ENCODE measurements around the gene FARP2.
"Not testable (repeated sequence)": the region's sequence is repeated elsewhere in the genome, so short reads cannot be mapped to it uniquely, and the experiment has no call there.

FARP2 gene

GRCh38 chr2:241491549-241492173, 135.6 kb downstream of the FARP2 start:
- no peak for DNase-seq

- no peak for DNase-seq
These were observed 136.1 kb downstream of the FARP2 start for GRCh38 chr2:241492174-241492565.

GRCh38 chr2:241493092-241493491, 137.0 kb downstream of the FARP2 start:
- no peak for DNase-seq

DNA sequence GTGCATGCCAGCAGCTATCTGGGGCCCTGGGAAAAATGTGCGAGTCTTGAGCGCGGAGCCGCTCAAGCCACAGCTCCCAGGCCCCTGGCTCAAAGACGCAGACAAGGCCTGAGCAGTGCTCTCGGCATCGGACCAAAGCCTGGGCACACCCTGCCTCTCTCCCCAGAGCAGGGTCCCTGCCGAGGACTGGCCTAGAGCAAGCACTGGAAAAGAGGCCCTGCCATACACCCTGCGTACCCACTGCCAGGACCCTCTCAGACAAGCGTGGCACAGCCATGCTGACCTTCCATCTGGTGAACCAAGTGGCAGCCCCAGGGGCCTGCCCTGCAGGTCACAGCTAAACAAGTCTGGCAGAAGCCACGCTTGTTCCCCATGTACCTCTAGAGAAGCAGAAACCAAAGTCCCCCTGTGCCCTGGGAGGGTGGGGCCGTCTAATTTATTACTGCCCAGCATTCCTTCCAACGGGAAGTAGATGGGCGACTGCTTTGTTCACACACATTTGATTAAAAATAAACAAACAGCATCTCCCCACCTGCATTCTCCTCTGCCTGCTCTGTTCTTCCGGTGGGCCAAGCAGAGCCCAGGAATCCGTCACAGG, 138.3 kb downstream of the FARP2 start:
- DNase-seq, result no peak

DNA sequence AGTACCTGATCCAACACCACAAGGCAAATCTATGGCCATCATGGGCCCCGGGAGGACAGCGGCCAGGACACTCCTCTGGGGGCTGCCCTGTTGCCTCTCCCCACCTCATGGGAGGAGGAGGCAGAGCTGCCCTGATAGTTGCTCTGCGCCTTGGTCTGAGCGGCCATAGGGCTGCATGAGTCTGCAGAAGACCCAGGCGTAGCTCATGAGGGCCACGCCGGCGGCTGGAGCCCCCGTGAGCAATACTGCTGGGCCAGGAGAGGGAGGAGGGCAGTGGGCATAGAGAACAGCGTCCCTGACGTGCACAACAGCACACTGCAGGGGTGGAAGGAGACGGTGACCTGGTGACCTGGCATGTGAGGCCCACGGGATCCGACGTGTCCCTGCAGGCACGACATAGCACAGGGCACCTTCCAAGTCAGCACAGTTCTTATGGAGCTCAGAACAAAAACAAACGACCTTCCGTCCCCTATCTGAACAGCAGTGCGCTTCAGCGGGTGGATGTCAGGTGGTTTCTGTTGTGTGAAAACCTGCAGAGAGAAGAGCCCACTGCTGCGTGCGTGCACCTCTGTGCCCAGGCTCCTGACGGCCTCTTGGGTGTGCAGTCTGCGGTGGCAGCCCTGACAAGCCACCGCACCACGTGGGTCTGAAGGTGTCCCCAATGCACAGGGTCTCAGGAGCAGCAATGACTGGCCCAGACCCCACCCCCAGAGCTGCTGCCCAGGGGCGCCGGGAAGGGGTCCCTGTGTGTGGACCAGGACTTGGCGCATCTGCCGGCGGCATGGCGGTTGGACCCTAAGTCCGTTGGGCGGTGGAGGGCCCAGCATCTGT, 139.3 kb downstream of the FARP2 start:
- DNase-seq, result no peak

DNA sequence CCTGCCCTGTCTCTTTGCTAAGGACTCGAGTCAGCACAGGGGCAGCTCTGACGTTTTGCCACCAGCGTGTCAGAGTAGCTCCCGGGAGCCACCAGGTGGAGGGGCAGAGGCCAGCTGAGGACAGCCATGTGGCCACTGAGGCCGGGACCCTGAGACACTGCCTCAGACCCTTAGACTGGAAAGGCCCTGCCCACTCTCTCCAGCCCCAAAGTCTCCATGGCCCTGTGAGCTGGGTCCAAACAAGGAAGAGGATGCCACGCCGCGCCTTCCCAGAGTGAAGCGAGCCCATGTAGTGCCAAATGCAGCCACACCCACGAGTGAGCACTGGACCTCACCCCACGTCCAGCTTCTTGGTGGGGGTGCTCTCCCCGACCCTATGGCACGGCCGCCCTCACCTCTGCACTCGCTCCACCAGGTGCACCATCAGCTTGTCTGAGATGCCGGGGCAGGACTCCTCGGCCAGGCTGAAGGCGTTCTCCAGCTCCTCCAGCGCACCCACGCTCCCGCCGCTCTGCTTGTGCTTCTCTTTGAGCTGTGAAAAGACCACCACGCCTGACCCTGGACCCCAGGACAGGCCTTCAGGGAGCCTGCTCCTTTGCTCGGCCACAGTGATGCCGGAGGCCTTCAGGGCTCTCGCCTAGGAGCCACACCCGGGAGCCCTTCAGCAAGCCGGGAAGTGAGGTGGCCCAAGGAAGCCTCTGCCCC, 140.1 kb downstream of the FARP2 start:
- DNase-seq, result no peak

- peak; percentile 66 for DNase-seq
These were observed 141.1 kb downstream of the FARP2 start for GRCh38 chr2:241496904-241497877.

DNA sequence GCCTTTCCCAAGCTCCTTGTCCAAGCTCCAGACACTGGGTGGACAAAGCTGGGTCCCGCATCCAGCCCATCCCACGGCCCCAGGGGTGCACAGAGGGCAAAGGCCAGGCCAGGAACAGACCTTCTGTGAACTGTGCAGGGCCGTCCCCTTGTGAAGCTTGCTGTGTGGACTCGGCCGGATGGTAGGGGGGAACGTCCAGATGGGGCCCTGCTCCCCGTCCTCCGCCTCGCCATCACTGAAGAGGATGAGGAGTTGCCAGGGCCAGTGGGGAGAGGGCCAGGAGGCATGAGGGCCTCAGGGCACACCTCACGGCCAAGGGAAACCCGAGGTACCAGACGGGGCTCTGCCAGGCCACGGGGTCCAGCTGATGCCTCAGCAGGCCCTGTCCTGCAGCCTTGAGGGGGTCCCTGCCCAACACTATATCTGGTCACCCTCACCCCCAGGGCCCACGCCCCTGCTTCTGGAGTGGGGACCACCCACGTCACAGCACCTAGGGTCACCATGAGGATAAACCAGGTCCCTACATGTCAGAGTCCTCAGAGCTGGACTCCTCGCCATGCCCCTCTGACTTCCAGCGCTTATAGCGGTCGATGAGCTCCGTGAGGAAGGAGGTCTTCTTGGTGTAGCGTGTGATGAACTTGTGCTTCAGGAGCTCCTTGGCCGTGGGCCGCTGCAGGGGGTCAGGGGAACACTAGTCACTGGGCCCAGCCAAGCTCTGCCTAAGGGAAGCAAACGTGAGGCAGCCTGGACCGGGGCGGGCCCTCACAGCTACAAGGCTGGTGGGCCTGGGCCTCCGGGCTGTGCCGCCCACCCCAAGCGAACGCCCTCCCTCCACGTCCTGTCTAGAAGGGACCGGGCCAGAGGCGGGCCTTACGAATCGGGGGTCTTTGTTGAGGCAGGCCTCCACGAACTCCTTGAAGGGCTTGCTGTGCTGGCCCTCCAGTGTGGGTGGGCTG, 142.3 kb downstream of the FARP2 start:
- no peak for DNase-seq

- peak; percentile 89 for DNase-seq
These were observed 143.3 kb downstream of the FARP2 start for GRCh38 chr2:241499146-241499965.

DNA sequence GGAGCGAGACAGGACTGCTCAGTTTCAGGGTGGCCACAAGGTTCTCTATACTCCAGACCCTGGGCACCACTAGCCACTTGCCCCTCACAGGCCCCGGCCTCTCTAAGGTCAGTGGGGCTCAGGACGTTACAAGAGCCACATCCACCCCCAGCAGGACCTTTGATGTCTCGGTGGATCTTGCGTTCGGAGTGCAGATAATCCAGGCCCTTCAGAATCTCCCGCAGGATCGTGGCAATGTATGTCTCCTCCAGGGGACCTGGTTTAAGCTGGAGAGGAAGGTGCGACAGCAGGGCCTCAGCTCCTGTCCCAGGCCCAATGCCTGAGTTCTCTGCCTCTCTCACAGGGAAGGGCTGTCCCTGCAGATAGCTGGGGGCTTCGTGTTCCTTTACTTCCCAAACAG, 143.9 kb downstream of the FARP2 start:
- no peak for DNase-seq

DNA sequence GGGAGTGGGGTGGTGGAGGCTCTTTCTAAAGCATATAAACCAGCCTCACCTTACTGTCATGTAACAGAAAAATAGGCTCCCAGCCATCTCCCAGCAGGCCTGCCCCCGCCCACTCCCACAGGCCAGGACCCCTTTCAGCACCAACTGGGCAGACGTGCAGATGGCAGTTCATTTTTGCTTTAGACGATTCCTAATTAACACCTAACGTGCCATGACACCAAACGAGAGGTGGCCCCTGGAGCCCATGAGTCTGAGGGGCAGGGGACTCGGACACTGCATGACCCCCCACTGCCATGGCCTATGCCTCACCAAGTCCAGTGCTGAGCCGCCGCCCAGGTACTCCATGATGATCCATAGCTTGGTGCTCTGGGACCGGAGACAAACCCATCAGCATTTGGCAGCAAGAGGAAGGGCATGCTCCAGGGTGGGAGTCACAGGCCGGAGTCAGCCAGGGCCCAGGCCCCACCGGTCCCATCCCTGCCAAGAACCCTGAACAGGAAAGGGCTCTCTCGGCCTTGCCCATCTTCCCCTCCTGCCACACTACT, 144.4 kb downstream of the FARP2 start:
- no peak for DNase-seq

- no peak for DNase-seq
These were observed 145.0 kb downstream of the FARP2 start for GRCh38 chr2:241501099-241501541.

DNA sequence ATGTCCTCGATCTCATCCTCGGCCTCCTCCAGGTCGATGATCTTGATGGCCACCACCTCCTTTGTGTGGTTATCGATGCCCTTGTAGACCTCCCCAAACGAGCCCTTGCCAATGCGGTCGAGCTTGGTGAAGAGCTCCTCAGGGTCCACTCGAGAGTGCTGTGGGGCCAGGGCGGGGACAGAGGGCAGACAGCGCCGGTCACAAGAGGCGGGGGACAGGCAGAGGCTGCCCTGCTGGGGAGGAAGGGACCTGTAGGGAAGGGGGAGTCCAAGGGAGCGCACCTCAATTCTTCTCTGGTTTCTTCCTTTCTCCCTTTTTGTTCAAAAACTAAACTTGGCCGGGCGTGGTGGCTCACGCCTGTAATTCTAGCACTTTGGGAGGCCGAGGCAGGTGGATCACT, 145.5 kb downstream of the FARP2 start:
- DNase-seq, result no peak

- DNase-seq, result no peak
These were observed 146.2 kb downstream of the FARP2 start for GRCh38 chr2:241502281-241502680.

GRCh38 chr2:241503776-241504392, 147.8 kb downstream of the FARP2 start:
- DNase-seq, result peak; percentile 15

GRCh38 chr2:241505086-241505780, 149.1 kb downstream of the FARP2 start:
- no peak for DNase-seq

- no peak for DNase-seq
These were observed 149.7 kb downstream of the FARP2 start for GRCh38 chr2:241505781-241506201.

DNA sequence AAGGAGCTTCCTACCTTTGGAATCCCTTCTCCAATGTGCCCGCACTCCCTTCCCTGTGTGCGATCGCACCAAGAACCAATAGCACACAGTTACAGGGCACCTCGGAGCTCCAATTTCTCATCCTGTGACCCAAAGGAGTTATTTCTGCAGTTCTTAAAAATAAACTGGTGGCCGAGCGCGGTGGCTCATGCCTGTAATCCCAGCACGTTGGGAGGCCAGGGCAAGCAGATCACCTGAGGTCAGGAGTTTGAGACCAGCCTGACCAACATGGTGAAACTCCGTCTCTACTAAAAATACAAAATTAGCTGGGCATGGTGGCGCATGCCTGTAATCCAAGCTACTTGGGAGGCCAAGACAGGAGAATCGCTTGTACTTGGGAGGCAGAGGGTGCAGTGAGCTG, 150.2 kb downstream of the FARP2 start:
- not testable (repeated sequence) for DNase-seq
